Stimulated activated CD8-positive, alpha-beta memory T cell treated with anti-CD3 and anti-CD28 coated beads, Interleukin-4, amount 100 ng/mL, for 24 hours (primary cell): ENCODE measurements around the gene AUH.

ENCODE experiments used
- DNase-seq: peaks from one replicate; pipeline ENCODE4 v3.0.0-alpha.2; 2020; ENCODE audit warnings: low read depth

Gene AUH

DNA sequence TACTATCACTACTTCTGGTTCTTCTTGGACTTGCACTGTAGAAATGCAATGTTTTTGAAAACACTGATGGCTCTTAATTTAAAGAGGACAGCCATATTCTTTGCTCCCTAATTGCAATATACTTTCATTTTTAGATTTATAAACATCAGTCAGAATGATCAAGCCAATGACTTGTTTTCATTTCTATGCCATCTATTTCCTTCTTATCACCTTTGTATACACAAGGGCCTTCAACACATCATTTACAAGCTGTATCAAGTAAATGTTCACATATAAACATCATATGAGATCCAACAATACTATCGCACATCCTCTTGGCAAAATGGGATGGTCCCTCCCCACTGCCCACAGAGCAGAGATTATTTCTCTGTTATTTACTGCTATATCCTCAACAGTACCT, 24.9 kb downstream of the AUH start:
- DNase-seq, result no peak

DNA sequence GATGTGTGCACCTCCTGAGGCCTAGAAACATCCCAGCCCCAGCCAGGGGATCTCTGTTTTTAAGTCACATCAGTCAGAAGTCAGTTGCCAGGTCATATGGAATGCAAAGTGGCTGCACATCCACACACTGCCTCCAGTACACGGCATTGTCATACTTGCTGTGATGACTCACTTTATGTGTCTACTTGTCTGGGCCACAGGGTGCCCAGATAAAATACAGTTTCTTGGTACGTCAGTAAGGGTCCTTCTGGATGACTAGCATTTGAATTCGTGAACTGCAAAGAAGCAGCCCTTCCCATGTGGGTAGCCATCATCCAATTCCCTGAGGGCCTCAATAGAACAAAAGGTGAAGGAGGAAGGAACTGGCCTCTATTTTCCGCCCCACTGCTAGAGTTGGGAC, 27.7 kb downstream of the AUH start:
- DNase-seq, result no peak

DNA sequence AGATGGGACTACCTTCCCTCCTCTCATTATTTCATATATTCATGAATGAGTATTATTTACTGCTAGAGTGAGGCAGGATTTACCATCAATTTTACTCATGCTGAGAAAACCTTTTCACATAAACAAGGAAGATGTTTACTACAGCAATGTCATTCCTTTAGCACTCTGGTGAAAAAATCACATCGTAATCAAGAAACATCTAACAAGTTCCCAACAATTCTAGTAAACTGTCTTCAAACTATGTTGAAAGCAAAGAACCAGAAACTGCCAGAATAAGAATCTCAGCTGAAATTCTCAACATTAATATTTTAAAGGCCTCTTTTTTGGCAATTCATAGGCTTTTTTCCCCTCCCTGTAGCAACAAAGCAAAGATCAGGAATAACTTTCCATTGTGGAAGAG, 28.2 kb downstream of the AUH start:
- DNase-seq, result no peak

DNA sequence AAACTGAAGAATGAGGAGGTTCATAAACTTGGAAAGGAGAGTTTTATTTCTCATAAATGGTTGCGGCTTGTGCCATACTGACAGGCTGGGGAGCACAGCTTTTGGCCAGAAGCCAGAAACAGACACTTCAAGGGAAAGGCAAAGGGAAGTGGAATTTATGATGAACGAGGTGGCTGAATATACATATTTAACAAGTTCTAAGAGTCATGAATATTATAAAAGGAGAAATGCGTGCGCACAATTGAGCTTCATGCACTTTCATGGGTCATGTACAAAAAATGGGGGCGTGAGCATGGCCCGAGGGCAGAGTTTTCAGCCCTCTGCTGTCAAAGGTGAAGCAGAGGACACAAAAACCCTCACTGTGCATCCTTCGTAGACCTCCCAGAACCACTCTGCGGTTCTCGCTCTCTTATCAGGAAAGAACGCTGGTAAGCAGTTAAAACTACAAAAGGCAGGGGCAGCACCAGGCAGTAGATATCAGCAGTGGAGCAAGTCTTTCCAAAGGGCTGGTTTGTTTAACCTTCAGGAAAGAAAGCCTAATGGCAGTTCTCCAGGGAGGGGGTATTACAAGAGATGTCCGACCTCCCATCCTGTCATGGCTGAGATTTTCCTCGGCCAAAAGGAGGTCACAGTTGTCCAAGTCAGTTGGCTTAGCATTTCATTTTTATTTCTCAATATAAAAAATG, 29.0 kb downstream of the AUH start:
- no peak for DNase-seq

DNA sequence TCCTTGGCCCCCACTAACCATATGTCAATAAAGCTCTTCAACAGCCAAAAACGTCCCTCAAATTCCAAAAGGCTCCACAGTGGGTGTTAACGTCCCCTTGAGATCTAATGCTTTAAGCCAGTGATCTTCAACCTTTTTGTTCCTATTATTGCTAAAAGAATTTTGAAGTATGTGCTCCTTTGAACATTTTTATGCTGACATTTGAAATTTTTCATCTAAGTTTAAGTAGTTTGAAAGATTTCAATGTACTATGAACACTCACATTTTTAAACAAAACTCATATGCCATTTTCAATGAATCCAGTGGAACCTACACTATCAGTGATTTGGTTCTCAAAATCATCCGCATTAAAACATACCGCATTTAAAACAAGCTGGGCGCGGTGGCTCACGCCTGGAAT, 29.9 kb downstream of the AUH start:
- DNase-seq, result no peak

DNA sequence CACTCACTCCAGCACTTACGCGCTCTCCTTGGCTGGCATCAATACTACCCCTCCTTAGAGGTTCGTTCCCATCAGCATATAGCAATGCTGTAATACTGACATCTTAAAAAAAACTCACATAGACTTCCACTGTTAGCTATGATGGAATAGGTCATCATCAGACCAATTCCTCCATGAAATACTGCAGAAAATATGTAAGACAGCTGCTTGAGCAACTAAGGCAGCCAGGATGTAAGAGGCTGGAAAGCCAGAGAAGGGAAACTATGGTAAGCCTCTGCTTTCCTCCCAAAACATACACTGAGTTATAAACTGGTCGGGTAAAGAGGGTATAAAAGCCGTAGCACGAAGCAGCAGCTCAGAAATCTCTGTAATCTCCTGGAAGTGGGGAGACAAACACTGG, 33.5 kb downstream of the AUH start:
- no peak for DNase-seq

DNA sequence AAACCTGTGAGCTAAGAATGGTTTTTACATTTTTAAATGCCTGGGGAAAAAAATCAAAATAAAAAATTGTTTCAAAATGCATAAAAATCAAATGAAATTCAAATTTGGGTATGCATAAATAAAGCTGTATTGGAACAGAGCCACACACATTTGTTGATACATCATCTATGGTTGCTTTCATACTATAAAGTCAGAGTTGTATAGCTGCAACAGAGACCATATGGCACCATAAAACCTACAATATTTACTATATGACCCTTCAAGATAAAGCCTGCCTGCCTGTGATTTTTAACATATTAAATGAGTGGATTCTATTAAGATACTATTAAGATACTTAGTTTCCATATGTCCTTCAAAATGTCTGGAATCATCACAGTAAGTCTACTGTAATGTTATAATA, 40.0 kb downstream of the AUH start:
- DNase-seq, result no peak

DNA sequence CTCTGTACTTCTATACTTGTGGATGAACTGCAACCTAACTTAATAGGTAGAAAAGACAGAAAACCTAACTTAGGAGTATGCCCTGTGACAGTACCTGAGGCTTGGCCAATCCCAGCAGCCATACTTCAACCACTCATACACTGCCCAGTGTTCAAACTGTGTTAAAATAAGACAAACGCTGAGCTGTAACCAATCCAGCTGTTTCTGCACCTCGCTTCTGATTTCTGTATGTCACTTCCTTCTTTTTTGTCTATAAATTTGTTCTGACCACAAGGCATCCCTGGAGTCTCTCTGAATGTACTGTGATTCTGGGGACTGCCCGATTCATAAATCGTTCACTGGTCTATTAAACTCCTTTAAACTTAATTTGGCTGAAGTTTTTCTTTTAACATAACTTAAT, 41.4 kb downstream of the AUH start:
- no peak for DNase-seq

DNA sequence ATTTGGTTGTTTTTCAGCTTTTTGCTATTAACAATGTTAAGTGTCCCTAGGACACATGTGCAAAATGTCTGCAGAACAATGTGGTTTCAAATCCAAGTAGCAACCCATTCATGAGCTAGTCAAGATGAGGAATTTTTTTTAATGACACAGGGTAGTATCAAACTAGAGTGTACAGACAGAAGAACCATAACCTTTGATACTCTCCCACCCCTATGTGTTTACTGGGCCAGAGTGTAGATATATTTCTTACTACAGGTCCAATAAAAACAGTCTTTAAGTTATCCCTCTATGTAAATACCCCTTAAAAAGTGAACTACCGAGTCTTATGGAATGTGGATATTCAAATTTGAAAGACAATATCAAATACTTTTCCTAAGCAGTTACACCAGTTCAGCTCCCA, 45.6 kb downstream of the AUH start:
- no peak for DNase-seq

DNA sequence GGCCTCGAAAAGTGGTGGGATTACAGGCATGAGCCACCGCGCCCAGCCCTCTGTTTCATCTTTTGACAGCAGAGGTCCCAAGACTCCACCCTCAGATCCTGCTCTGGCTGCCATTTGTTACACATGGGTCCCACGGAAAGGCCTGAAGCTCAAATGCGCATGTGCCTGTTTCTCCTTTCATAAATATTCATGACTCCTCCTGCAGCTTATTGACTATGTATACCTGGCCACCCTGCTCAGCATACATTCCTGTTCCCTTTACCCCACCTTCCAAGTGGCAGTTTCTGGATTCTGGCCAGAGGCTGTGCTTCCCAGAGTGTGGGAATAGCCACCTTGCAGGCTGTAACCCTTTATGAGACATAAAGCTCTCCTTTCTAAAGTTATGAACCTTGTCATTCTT, 46.5 kb downstream of the AUH start:
- no peak for DNase-seq

DNA sequence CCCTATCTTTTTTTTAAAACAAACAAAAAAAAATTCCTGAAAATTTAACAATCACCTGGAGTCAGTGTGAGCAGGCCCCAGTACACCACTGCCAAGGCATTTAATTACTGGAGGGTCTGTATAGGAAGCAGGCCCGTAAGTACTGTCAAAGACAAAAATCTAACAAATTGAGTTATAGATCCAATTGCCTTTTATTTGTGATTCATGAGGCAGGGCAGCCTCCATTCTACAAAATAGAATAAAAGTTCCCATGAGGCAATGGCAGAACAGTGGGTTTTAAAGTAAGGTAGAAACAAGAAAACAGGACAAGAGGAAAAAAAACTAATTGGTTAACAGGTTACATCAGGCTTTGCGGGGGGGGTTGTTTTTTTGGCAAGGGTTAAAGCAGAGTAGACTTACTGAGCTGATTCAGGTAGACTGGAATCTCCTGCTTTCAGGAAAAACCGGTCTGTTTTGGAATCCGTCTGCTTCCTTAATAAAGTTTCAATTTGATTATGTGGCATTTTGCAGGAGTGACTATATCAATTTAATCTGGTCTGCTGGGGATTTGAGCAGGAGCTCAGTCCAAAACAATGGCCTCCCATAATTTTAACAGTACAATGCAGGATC, 48.9 kb downstream of the AUH start:
- DNase-seq, result no peak

DNA sequence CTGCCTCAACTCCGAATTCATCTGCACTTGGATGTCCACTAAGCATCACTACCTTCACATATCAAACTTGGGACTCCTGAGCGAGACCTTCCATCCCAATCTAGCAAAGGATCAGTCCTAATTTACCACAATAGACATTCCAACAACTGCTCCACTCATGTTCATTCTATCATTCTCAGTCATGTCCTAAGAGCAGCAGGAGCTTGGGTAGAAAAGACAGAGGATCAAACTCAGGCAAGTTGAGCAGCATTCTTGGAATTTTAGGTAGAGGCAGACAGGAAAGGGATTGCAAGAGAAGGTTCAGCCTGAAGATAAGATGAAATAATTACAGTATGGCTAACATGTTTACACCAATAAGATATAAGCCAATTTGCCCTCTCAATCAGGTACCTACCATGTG, 51.7 kb downstream of the AUH start:
- DNase-seq, result no peak

DNA sequence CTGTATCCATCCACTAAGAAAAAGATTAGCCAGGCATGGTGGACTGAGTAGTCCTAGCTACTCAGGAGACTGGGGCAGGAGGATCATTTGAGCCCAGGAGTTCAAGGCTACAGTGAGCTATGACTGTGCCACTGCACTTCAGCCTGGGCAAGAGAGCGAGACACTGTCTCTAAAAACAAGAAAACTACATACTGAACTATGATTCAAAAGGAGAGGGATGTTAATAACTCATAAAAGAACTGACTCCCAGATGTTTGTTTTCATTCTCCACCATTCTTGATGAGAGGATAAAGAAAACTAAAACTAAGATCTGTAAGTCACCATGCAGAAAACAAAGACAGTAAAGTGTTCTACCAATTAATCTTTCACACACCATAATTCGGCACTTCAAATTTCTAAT, 53.5 kb downstream of the AUH start:
- no peak for DNase-seq

DNA sequence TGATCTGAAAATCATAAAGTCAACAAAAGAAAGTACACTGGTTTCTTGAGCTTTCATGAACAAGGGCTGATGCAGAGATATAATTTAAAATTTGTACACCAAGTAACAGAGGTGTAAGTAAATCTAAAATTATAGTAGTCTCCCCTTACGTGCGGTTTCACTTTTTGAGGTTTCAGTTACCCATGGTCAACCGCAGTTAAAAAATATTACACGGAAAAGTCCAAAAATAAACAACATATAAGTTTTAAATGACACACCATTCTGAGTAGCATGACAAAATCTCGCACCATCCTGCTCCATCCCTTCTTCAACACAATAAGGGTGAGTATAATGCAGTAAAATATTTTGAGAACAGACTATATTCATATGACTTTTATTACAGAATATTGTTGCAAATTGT, 54.4 kb downstream of the AUH start:
- no peak for DNase-seq

DNA sequence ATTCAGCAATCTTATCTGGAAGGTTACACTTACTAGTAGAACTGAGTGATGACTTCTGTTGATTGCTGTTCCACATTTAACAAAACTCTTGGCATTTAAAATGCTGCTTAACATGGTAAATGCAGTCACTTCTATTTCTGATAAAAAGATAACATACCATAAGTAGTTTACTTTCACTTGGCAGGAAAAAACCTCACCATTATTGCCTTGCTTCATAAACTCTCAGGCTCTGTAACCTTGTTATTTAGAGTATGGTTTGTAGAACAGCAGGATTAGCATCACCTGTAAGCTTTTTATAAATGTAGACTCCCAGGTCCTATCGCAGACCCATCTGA, 55.5 kb downstream of the AUH start:
- DNase-seq, result no peak

DNA sequence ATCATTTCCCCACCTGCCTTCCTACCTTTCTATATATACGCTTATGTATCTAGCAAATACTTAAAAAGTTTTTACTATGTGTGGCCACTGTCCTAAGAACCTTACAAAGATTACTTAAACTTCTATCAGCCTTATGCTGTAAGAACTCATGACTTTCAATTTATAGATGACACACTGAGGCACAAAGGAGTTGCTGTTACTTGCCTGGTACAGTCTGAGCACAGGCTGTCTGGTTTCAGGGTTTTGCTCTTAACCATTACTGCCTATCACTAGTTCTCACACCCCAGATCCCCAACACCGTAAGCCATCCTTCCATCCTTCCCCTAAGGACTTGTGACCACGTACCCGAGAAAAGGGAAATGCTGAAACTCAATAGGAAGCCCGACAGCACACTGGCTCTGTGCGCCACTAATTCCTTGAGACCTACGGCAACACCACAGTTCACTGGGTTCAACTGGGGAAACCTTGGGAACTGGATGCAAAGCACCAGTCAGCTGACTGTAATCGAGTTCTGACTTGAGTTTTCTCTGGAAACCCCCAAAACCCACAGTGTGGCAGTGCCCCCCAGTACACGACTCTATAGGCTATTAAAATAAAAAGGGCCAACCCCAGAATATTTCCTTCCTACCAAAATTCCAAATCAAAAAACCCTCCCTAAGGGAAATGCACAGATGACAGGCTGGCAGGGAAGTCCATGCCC, 56.0 kb downstream of the AUH start:
- no peak for DNase-seq

DNA sequence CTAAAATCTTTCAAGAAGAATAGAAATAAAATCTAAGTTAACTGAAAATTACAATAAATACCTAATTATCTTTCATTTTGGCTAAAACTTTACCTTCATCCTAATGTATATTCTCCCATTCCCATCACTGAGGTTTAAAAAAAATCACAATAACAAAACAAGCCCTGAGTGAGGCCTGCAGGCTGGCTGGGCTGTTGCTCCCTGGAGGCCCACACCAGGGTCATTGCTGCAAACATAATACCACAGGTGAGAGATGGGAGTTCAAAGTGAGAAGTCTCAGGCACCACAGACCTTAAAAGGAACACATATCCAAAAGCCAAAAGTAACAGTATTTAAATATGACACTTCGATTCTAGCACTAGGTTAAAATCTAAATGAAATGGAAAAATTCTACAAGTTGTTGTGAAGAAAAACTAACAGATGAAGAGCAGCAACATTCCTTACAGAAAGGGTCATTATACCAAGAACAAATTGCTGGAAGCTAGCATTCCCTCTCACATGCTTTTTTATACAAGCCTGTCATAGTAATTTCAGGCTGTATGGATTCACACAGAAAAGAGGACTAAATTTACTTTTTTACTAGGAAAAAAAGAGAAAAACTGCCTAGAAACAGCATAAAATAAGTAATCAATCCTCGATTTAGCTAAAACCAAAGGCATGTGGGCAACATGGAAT, 57.8 kb downstream of the AUH start:
- DNase-seq, result no peak

DNA sequence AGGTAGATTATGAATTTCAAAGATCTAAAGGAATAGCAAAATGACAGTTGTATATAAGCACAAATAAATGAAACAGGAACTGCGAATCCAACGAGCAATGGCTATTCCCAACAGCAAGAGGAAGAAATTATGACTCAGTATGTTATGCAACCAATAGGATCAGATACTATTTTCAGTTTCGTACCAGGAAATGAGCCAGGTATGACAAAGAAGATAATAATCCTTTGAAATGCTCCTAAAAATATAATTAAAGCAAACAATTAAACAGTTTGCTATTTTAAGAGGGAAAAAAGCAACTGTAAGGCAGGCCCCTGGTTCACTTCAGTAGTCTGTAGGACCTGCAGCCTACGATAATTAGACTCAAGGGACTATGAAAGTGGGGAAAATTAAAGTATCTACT, 58.9 kb downstream of the AUH start:
- no peak for DNase-seq

DNA sequence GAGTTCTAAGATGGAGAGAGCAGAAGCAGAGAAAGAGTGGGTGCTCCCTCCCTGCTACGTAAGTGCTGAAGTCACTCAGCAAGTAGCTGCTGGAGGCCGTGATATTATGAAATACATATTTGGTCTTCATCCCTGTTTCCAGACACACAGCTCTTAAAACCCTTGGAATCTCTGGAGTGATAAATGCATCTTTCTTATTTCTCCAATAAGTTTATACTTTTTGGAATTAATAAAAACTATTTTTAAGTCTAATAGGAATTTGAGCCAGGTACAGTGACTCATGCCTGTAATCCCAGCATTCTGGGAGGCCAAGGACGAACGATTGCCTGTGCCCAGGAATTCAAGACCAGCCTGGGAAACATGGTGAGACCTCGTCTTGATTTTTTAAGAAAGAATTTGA, 60.6 kb downstream of the AUH start:
- no peak for DNase-seq

DNA sequence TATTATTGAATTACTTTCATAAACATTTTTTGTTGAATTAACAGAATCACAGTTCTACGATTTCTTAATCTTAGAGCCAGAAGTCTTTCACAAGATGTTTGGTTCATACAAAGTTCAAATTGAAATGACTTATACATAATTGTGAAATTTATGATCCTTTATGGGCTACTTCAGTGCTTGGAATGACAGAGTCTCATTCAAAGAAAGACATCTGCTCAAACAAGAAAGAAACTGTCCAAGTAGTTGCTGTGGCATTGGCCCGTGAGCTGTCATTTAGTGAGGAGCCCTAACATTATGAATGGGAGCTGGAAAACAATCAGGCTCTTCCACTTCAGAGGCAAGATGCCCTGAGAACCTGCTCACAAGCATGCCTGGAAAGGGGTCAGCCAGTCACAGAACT, 63.4 kb downstream of the AUH start:
- no peak for DNase-seq

DNA sequence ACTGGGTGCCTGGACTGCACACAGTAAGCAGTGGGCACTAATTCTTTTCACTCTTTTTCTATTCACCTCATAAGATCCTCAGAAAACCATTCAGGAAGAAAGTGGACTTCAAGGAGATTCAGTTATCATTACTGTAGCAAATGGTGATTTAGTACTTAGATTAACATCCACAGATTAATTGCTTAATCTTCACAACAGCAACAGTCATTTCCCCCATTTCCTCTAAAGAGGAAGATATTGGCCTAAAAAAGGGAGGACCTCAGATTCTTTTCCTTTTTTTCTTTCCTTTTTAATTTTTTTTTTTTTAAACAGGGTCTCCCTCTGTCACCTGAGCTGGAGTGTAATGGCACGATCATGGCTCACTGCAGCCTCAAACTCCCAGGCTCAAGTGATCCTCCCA, 64.4 kb downstream of the AUH start:
- DNase-seq, result no peak

DNA sequence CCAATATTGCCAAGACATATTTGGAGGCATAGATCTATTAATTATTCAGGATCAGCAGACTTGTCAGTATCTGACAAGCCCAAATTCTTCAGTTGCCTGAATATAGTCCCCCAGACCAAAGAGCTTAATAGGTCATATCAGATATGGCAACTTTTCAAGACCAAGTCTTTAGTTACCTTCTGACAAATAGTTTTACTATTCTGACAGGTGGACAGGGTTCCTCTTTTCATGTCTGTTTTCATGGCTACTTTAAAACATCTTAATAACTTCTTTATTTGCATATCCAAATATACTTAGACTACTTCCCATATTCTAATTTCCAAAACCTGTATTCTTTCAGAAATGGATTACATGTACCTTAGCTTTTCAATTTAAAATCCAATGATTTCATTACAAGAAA, 65.4 kb downstream of the AUH start:
- no peak for DNase-seq

DNA sequence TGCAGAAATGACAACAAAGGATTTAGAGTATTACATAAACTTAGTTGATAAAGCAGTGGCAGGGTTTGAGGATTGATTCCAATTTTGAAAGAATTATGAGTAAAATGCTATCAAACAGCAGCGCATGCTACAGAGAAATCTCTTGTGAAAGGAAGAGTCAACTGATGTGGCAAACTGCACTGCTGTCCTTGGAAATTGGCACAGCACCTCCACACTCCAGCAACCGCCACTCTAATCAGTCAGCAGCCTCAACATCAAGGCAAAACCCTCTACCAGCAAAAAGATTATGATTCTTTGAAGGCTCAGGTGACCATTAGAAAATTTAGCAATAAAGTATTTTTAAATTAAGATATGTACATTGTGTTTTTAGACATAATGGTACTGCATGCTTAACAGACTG, 66.4 kb downstream of the AUH start:
- no peak for DNase-seq
